NT2/D1 (cell line): ENCODE data around the gene CELA3A.
"Not testable (repeated sequence)": the region's sequence is repeated elsewhere in the genome, so short reads cannot be mapped to it uniquely, and the experiment has no call there.

Experiments used
- DNase-seq: peaks from one replicate; pipeline ENCODE4 v3.0.0-alpha.2; 2011; ENCODE audit warnings: low read depth, low spot score
- H3K27me3 ChIP-seq: 2 replicates; pipeline ENCODE4 v1.6.0; 2011; ENCODE audit warnings: mild to moderate bottlenecking; ENCODE audit not compliant: insufficient read length, insufficient read depth
- H3K36me3 ChIP-seq: 2 replicates; pipeline ENCODE4 v1.6.1; 2011; ENCODE audit warnings: mild to moderate bottlenecking, low read length, mixed read lengths; ENCODE audit not compliant: insufficient read depth, insufficient read length
- H3K4me1 ChIP-seq: 2 replicates; pipeline ENCODE4 v1.5.1; 2011; ENCODE audit not compliant: insufficient read depth, insufficient read length
- H3K4me3 ChIP-seq: 2 replicates; pipeline ENCODE4 v1.5.1; 2011; ENCODE audit warnings: low read depth; ENCODE audit not compliant: insufficient read length
- H3K9ac ChIP-seq: 2 replicates; pipeline ENCODE4 v1.6.0; 2011; ENCODE audit warnings: low read depth; ENCODE audit not compliant: insufficient read length
- H3K9me3 ChIP-seq: 2 replicates; pipeline ENCODE4 v1.5.1; 2011; ENCODE audit warnings: mild to moderate bottlenecking, low read length; ENCODE audit not compliant: insufficient read depth
- SUZ12 ChIP-seq: IDR thresholded peaks from 2 replicates; pipeline ENCODE4 v1.6.1; 2011; ENCODE audit not compliant: insufficient read length, insufficient read depth; ENCODE audit errors: extremely low read depth
- YY1 ChIP-seq: IDR thresholded peaks from 2 replicates; pipeline ENCODE4 v1.6.1; 2011; ENCODE audit not compliant: insufficient read length, insufficient read depth
- ZNF274 ChIP-seq: IDR thresholded peaks from 2 replicates; pipeline ENCODE4 v1.6.1; 2011; ENCODE audit warnings: mild to moderate bottlenecking, low read depth, low read length

The CELA3A gene

GRCh38 chr1:21961799-21962198 lies 39.7 kb upstream of the CELA3A start:
- no peak for DNase-seq
- Histone ChIP-seq H3K36me3 (no peaks in the 10 kb centered on the region), H3K27me3 (no peaks in the 10 kb centered on the region), H3K9me3 (no peaks in the 10 kb centered on the region), H3K4me3 (no peak overlapping the region), H3K4me1 (peaks cover 4% of the 10 kb centered on the region), H3K9ac (peak overlapping the region; percentile 10)
- TF ChIP-seq ZNF274 (no peak), SUZ12 (no peak), YY1 (no peak)

- Histone ChIP-seq H3K36me3 (no peaks in the 10 kb centered on the region), H3K9me3 (no peaks in the 10 kb centered on the region), H3K27me3 (no peaks in the 10 kb centered on the region), H3K4me3 (no peak overlapping the region), H3K4me1 (peaks cover 4% of the 10 kb centered on the region), H3K9ac (peak overlapping the region; percentile 28)
- TF ChIP-seq SUZ12 = no peak
- no peak for TF ChIP-seq YY1
- no peak for TF ChIP-seq ZNF274
- DNase-seq = peak; percentile 59
Measured at GRCh38 chr1:21963477-21964217, 37.8 kb upstream of the CELA3A start.

- Histone ChIP-seq H3K36me3 (no peaks in the 10 kb centered on the region), H3K4me3 (no peak overlapping the region), H3K27me3 (no peaks in the 10 kb centered on the region), H3K9me3 (no peaks in the 10 kb centered on the region), H3K4me1 (peaks cover 4% of the 10 kb centered on the region), H3K9ac (no peak overlapping the region)
- no peak for DNase-seq
- TF ChIP-seq ZNF274 = no peak
- no peak for TF ChIP-seq YY1
- no peak for TF ChIP-seq SUZ12
Measured at GRCh38 chr1:21966247-21967000, 35.0 kb upstream of the CELA3A start.

GRCh38 chr1:21967216-21967615 lies 34.2 kb upstream of the CELA3A start:
- H3K4me3 ChIP-seq, H3K36me3 ChIP-seq, H3K9me3 ChIP-seq, H3K9ac ChIP-seq, H3K4me1 ChIP-seq, H3K27me3 ChIP-seq, DNase-seq: not testable (repeated sequence)

- not testable (repeated sequence) for H3K9ac ChIP-seq, H3K9me3 ChIP-seq, H3K4me3 ChIP-seq, DNase-seq, H3K36me3 ChIP-seq, H3K27me3 ChIP-seq, H3K4me1 ChIP-seq
Measured at GRCh38 chr1:21969066-21969465, 32.4 kb upstream of the CELA3A start.

GRCh38 chr1:21970523-21970922 lies 30.9 kb upstream of the CELA3A start:
- not testable (repeated sequence) for H3K4me3 ChIP-seq, H3K4me1 ChIP-seq, H3K27me3 ChIP-seq, H3K9me3 ChIP-seq, H3K9ac ChIP-seq, DNase-seq, H3K36me3 ChIP-seq

- not testable (repeated sequence) for H3K9me3 ChIP-seq, H3K4me3 ChIP-seq, DNase-seq, H3K9ac ChIP-seq, H3K27me3 ChIP-seq, H3K4me1 ChIP-seq, H3K36me3 ChIP-seq
Measured at GRCh38 chr1:21972973-21973441, 28.4 kb upstream of the CELA3A start.

- not testable (repeated sequence) for H3K9ac ChIP-seq, H3K27me3 ChIP-seq, DNase-seq, H3K36me3 ChIP-seq, H3K4me3 ChIP-seq, H3K4me1 ChIP-seq, H3K9me3 ChIP-seq
Measured at GRCh38 chr1:21973948-21974347, 27.5 kb upstream of the CELA3A start.

- not testable (repeated sequence) for H3K4me3 ChIP-seq, H3K36me3 ChIP-seq, H3K4me1 ChIP-seq, H3K27me3 ChIP-seq, DNase-seq, H3K9me3 ChIP-seq, H3K9ac ChIP-seq
Measured at GRCh38 chr1:21974699-21975098, 26.8 kb upstream of the CELA3A start.

GRCh38 chr1:21975296-21975695 lies 26.2 kb upstream of the CELA3A start:
- not testable (repeated sequence) for H3K36me3 ChIP-seq, H3K27me3 ChIP-seq, H3K9ac ChIP-seq, DNase-seq, H3K4me1 ChIP-seq, H3K4me3 ChIP-seq, H3K9me3 ChIP-seq

- H3K36me3 ChIP-seq, H3K9me3 ChIP-seq, H3K9ac ChIP-seq, H3K27me3 ChIP-seq, H3K4me1 ChIP-seq, H3K4me3 ChIP-seq, DNase-seq: not testable (repeated sequence)
Measured at GRCh38 chr1:21976703-21977239, 24.7 kb upstream of the CELA3A start, which contains the start of gene CELA3B. TSS of gene CELA3B (plus strand) at chr1:21977022. CDS start at chr1:21977040, 18 bp downstream.
